Measurements from ENCODE around the gene CA9. TPM values are rescaled to one million over a fixed set of nuclear protein-coding genes. Genes with fewer than 3 reads are reported as not detected.

CA9 gene
- polyA plus RNA-seq, 1 experiment, result 0.13 TPM

DNA sequence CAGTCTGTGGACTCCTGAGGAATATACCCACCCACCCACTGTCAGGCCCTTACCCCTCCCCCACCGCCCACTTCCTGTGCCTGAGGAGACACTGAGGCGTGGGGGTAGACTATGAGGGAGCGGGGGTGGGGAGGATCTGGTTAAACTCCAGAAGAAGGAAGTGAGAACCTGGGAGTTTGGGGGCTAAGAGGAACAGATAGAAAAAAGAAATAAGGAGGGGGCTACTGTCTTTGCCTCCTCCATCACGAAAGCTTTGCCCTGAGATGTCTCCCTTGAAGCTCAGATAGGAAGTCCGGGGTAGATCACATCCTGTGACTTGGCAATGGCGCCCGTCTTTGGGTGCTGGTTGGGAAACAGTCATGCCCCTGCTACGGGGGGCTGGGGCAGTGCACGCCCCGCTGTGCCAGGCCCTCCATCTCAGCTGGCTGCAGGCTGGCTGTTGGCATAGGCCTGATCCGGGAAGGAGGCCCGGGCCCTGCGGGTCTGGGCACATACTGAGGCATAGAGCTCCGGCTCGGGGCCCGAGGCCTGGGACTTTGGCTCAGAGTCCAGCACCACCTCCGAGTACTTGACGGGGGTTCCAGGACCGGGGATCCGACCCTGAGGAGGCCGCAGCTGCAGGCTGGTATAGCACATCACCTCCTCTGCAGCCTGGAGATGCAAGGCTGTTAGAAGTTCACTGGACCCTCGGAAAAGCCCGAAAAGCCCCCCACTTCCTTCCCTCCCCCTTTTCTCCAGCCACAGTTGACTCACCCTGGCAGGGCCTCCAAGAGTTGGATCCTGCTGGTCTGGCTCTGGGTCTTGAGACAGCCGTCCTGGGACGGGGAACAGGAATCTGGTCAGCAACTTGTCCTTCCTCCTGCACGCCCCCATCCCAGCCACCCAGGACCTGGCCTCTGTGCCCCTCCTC is 24.0 kb upstream of the CA9 start:
- DNase-seq (ENCODE audit: low read depth), result no peak
- ChIA-PET POLR2A (interaction anchor here (0.6 kb wide), 1 partner anchor 586 kb away, joined by 3 read pairs; no protein-coding TSS in a partner anchor), CTCF (interaction anchor here (1.4 to 4.8 kb wide), 3 partner anchors 8 to 47 kb away, joined by 3 to 43 read pairs (median 4); partner anchors contain the start of genes CCDC107 and RMRP)
- TF ChIP-seq, protein P1, sequence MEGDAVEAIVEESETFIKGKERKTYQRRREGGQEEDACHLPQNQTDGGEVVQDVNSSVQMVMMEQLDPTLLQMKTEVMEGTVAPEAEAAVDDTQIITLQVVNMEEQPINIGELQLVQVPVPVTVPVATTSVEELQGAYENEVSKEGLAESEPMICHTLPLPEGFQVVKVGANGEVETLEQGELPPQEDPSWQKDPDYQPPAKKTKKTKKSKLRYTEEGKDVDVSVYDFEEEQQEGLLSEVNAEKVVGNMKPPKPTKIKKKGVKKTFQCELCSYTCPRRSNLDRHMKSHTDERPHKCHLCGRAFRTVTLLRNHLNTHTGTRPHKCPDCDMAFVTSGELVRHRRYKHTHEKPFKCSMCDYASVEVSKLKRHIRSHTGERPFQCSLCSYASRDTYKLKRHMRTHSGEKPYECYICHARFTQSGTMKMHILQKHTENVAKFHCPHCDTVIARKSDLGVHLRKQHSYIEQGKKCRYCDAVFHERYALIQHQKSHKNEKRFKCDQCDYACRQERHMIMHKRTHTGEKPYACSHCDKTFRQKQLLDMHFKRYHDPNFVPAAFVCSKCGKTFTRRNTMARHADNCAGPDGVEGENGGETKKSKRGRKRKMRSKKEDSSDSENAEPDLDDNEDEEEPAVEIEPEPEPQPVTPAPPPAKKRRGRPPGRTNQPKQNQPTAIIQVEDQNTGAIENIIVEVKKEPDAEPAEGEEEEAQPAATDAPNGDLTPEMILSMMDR (IDR thresholded peaks at IDR 0.05; ENCODE audit: insufficient read depth, low read depth, low read length), result no peak
- Histone ChIP-seq H3K4me3 (ENCODE audit: low read depth, low read length) (no peak overlapping the region), H3K36me3 (ENCODE audit: control insufficient read depth, insufficient read depth, low read length) (no peaks in the 10 kb centered on the region), H3K27me3 (ENCODE audit: control insufficient read depth, insufficient read depth, low read length) (no peaks in the 10 kb centered on the region)

DNA sequence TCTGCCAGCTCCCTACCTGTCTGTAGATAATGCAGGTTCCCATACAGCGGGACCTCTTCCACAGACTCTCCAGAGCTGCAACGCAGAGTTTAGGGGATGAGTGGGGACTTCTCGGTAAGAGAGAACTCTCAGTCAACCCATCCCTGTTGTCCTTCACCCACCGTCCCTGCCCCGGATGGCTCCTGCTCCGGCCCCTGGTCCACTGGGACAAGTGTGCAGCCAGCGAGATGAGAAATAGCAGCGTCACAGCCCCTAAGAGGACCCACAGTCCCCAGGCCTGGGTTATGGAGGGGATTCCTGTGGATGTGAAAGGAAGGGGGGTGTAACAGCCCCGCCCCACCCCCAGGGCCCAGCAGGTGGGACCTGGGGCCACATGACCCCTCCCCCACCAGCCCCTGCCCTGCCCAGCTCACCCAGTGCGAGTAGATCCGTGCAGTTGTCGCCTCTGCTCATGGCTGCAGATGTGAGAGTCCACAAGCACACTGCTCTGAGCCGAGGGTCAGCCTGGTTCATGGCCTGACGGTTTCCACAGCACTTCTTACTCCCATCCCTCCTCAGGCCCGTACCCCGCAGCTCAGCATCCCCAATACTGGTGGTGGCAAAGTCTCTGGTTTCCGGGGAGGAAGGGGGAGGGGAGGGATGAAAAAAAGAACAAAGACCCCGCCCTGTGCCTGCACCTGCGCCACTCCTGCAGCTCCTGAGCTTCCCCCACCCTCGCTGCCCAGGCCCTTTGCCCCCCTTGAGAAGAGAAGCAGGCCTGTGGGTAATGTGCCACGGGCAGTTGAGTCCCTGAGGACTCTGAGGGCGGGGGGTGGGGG is 23.2 kb upstream of the CA9 start, which contains the start of gene SIT1:
TSS of gene SIT1 (minus strand) at position 591 of the 818 bp plus-strand sequence. CDS start at position 513, 78 bp downstream.
- Histone ChIP-seq H3K27me3 (ENCODE audit: control insufficient read depth, insufficient read depth, low read length) (no peaks in the 10 kb centered on the region), H3K36me3 (ENCODE audit: control insufficient read depth, insufficient read depth, low read length) (no peaks in the 10 kb centered on the region), H3K4me3 (ENCODE audit: low read depth, low read length) (no peak within 1 kb of the TSS)
- CTCF ChIA-PET, result interaction anchor here (0.5 to 1.4 kb wide), 3 partner anchors 26 to 46 kb away, joined by 3 read pairs; no protein-coding TSS in a partner anchor
- POLR2A ChIA-PET, result no interaction called here
- DNase-seq (ENCODE audit: low read depth), result no peak
- TF ChIP-seq, protein P1 (IDR thresholded peaks at IDR 0.05; ENCODE audit: insufficient read depth, low read depth, low read length), result no peak

DNA sequence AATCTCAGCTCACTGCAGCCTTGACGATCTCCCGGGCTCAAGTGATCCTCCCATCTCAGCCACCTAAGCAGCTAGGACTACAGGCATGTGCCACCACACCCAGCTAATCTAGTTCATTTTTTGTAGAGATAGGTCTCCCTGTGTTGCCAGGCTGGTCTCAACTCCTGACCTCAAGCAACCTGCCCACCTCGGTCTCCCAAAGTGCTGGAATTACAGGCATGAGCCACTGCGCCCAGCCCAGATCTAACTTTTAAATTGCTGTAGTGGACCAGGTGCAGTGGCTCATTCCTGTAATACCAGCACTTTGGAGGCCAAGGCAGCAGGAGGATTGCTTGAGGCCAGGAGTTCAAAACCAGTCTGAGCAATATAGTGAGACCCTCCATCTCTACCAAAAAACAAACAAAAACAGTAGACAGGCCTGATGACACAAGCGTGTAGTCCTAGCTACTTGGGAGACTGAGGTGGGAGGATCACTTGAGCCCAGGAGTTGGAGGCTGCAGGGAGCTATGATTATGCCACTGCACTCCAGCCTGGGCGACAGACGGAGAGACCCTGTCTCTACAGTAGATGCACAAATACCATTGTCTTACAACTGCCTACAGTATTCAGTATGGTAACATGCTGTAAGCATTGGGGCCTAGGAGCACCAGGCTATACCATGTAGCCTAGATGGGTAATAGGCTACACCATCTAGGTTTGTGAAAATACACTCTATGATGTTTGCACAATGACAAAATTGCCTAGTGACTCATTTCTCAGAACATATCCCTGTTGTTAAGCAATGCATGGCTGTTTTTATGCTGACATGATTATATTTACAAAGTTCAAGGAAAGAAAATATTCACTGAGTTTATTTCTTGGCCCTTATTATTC is 21.5 kb upstream of the CA9 start:
- no peaks in the 10 kb centered on the region for H3K36me3 ChIP-seq (ENCODE audit: control insufficient read depth, insufficient read depth, low read length)
- TF ChIP-seq, protein P1 (IDR thresholded peaks at IDR 0.05; ENCODE audit: insufficient read depth, low read depth, low read length), result no peak
- DNase-seq (ENCODE audit: low read depth), result no peak
- ChIA-PET POLR2A (no interaction called here), CTCF (interaction anchor here (1.7 kb wide), 1 partner anchor 44 kb away, joined by 9 read pairs; no protein-coding TSS in a partner anchor)
- H3K4me3 ChIP-seq (ENCODE audit: low read depth, low read length), result no peak overlapping the region
- H3K27me3 ChIP-seq (ENCODE audit: control insufficient read depth, insufficient read depth, low read length), result no peaks in the 10 kb centered on the region

DNA sequence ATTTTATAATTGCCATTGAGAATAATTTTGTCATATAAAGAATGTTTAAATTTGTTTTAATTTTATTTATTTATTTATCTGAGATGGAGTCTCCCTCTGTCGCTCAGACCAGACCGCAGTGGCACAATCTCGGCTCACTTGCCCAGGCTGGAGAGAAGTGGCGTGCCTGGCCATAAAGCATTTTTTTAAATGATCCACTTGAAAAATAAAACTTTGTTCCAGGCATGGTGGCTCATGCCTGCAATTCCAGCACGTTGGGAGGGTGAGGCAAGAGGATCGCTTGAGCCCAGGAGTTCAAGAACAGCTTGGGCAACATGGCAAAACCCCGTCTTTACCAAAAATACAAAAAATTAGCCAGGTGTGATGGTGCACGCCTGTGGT is 20.9 kb upstream of the CA9 start:
- DNase-seq (ENCODE audit: low read depth), result no peak
- ChIA-PET POLR2A (no interaction called here), CTCF (interaction anchor here (1.7 kb wide), 1 partner anchor 43 kb away, joined by 9 read pairs; no protein-coding TSS in a partner anchor)
- Histone ChIP-seq H3K27me3 (ENCODE audit: control insufficient read depth, insufficient read depth, low read length) (no peaks in the 10 kb centered on the region), H3K4me3 (ENCODE audit: low read depth, low read length) (no peak overlapping the region), H3K36me3 (ENCODE audit: control insufficient read depth, insufficient read depth, low read length) (no peaks in the 10 kb centered on the region)
- TF ChIP-seq, protein P1 (IDR thresholded peaks at IDR 0.05; ENCODE audit: insufficient read depth, low read depth, low read length), result no peak
